Prostate gland (tissue), 2 donors: Measurements from ENCODE around the gene PNPLA5.

ENCODE experiments used
- CTCF ChIP-seq, 4 experiments: fragments of 200-600 bp in 2 of 4; fragments of 450-650 bp in 2 of 4; sonication (generic) in 2 of 4; IDR thresholded peaks; 1 replicate in 3 of 4; 2 replicates in 1 of 4; pipeline ENCODE4 v1.5.1; 2016 to 2019; ENCODE audit warnings: antibody characterized with exemption in 4 of 4, mild to moderate bottlenecking in 2 of 4, moderate library complexity in 2 of 4
- POLR2A ChIP-seq: fragments of 450-650 bp; IDR thresholded peaks from one replicate; pipeline ENCODE4 v1.6.1; 2016; ENCODE audit warnings: antibody characterized with exemption, mild to moderate bottlenecking
- POLR2AphosphoS5 ChIP-seq: sonication (generic); formaldehyde crosslinking; IDR thresholded peaks from one replicate; pipeline ENCODE4 v1.6.1; 2017; ENCODE audit warnings: antibody characterized with exemption

GRCh38 chr22:43931771-43932170 is 40.0 kb upstream of the PNPLA5 start:
- TF ChIP-seq POLR2A: no peak
- no peak for TF ChIP-seq CTCF (IDR thresholded peaks at IDR 0.05)
- peak; percentile 24 for TF ChIP-seq POLR2AphosphoS5
